ENCODE results near the gene RAC2. TPM values are rescaled to one million over a fixed set of nuclear protein-coding genes. Genes with fewer than 3 reads are reported as not detected.

Gene RAC2
- total and polyA plus RNA-seq, 3 donors from 2014 or later = 1.2 to 15.5 (median 10.7) TPM

DNA sequence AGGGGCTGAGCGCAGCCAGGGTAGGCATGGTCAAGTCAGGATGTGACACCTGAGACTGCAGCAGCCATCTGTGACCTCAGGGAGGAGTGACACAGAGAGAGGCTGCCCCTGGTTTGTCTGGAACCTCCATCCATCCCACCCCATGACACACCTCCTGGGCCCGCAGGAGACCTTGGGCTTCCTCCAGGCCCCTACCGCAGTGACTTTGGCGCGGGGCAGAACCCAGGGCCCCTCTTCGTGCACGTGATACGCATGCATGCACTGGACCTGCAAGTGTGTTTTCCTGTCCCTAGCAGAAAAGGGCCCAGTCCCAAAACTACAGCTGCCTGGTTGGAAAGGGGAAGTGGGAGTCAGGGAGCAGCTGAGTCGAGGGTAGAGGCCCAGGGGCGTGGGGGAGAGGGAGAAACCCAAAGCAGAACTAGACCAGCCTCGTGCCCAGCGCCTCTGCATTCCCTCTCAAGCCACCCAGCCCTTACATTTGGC, 30.4 kb upstream of the RAC2 start:
- no peaks in the 10 kb centered on the region for H3K9me3 ChIP-seq
- H3K4me1 ChIP-seq = no peaks in the 10 kb centered on the region
- intact Hi-C loops (cut with DNase I; ENCODE audit: low total_unique reads) = no loop called here
- WGBS, 2 donors = 70 to 76% methylated on average over 6 to 12 of the region's 12 CpGs
- no peaks in the 10 kb centered on the region for H3K27me3 ChIP-seq
- peak; percentile 29 for DNase-seq
- H3K36me3 ChIP-seq (ENCODE audit: low read depth, missing control alignments) = no peaks in the 10 kb centered on the region
- no peak overlapping the region for H3K27ac ChIP-seq
- no peak overlapping the region for H3K4me3 ChIP-seq
- TF ChIP-seq POLR2A (IDR thresholded peaks at IDR 0.05) = no peak
- TF ChIP-seq, protein P1, sequence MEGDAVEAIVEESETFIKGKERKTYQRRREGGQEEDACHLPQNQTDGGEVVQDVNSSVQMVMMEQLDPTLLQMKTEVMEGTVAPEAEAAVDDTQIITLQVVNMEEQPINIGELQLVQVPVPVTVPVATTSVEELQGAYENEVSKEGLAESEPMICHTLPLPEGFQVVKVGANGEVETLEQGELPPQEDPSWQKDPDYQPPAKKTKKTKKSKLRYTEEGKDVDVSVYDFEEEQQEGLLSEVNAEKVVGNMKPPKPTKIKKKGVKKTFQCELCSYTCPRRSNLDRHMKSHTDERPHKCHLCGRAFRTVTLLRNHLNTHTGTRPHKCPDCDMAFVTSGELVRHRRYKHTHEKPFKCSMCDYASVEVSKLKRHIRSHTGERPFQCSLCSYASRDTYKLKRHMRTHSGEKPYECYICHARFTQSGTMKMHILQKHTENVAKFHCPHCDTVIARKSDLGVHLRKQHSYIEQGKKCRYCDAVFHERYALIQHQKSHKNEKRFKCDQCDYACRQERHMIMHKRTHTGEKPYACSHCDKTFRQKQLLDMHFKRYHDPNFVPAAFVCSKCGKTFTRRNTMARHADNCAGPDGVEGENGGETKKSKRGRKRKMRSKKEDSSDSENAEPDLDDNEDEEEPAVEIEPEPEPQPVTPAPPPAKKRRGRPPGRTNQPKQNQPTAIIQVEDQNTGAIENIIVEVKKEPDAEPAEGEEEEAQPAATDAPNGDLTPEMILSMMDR (IDR thresholded peaks at IDR 0.05) = no peak

GRCh38 chr22:37273846-37274225, 29.8 kb upstream of the RAC2 start:
- no peak for TF ChIP-seq POLR2A (IDR thresholded peaks at IDR 0.05)
- TF ChIP-seq, protein P1 (IDR thresholded peaks at IDR 0.05) = no peak
- Histone ChIP-seq H3K4me3 (no peak overlapping the region), H3K4me1 (no peaks in the 10 kb centered on the region), H3K9me3 (no peaks in the 10 kb centered on the region), H3K27me3 (no peaks in the 10 kb centered on the region), H3K27ac (no peak overlapping the region), H3K36me3 (ENCODE audit: low read depth, missing control alignments) (no peaks in the 10 kb centered on the region)
- no peak for DNase-seq
- WGBS, 2 donors = 76 to 90% methylated on average over 8 of the region's 8 CpGs
- intact Hi-C loops (cut with DNase I; ENCODE audit: low total_unique reads) = no loop called here

GRCh38 chr22:37273126-37273845, 29.2 kb upstream of the RAC2 start:
- WGBS, 2 donors = 59 to 69% methylated on average over 15 to 17 of the region's 17 CpGs
- no peak for DNase-seq
- intact Hi-C loops (cut with DNase I; ENCODE audit: low total_unique reads) = no loop called here
- H3K4me1 ChIP-seq = no peaks in the 10 kb centered on the region
- H3K27me3 ChIP-seq = no peaks in the 10 kb centered on the region
- no peak overlapping the region for H3K4me3 ChIP-seq
- TF ChIP-seq, protein P1 (IDR thresholded peaks at IDR 0.05) = no peak
- TF ChIP-seq POLR2A (IDR thresholded peaks at IDR 0.05) = no peak
- H3K9me3 ChIP-seq = no peaks in the 10 kb centered on the region
- H3K27ac ChIP-seq = no peak overlapping the region
- no peaks in the 10 kb centered on the region for H3K36me3 ChIP-seq (ENCODE audit: low read depth, missing control alignments)

- WGBS, 2 donors = 78 to 82% methylated on average over 8 of the region's 8 CpGs
- Histone ChIP-seq H3K27ac (no peak overlapping the region), H3K27me3 (no peaks in the 10 kb centered on the region), H3K4me1 (no peaks in the 10 kb centered on the region), H3K9me3 (no peaks in the 10 kb centered on the region), H3K36me3 (ENCODE audit: low read depth, missing control alignments) (no peaks in the 10 kb centered on the region), H3K4me3 (no peak overlapping the region)
- DNase-seq = no peak
- no peak for TF ChIP-seq POLR2A (IDR thresholded peaks at IDR 0.05)
- TF ChIP-seq, protein P1 (IDR thresholded peaks at IDR 0.05) = no peak
- intact Hi-C loops (cut with DNase I; ENCODE audit: low total_unique reads) = no loop called here
Measured at GRCh38 chr22:37270928-37271650, 27.0 kb upstream of the RAC2 start.
